HG03439 (cell line): Measurements from ENCODE around the gene TBC1D22A.

Experiments used
- ATAC-seq: cut with Tn5 transposase; IDR thresholded peaks from one replicate; pipeline ENCODE4 v1.9.1; 2021; ENCODE audit warnings: mild to moderate bottlenecking, moderate library complexity; ENCODE audit not compliant: unreplicated experiment

The TBC1D22A gene

GRCh38 chr22:46917771-46918101 lies 155.3 kb downstream of the TBC1D22A start:
- ATAC-seq, result no peak

- ATAC-seq, result no peak
Measured at GRCh38 chr22:46918197-46918596, 155.7 kb downstream of the TBC1D22A start.

GRCh38 chr22:46922037-46922436 lies 159.6 kb downstream of the TBC1D22A start:
- ATAC-seq, result no peak

- no peak for ATAC-seq
Measured at GRCh38 chr22:46923394-46923793, 160.9 kb downstream of the TBC1D22A start.

- no peak for ATAC-seq
Measured at GRCh38 chr22:46925818-46926217, 163.4 kb downstream of the TBC1D22A start.

GRCh38 chr22:46929046-46929709 lies 166.7 kb downstream of the TBC1D22A start:
- ATAC-seq, result no peak

- ATAC-seq, result no peak
Measured at GRCh38 chr22:46929710-46930204, 167.3 kb downstream of the TBC1D22A start.

GRCh38 chr22:46931414-46931813 lies 169.0 kb downstream of the TBC1D22A start:
- no peak for ATAC-seq

- no peak for ATAC-seq
Measured at GRCh38 chr22:46931881-46932280, 169.4 kb downstream of the TBC1D22A start.

GRCh38 chr22:46933040-46933930 lies 170.8 kb downstream of the TBC1D22A start:
- ATAC-seq, result no peak

GRCh38 chr22:46934172-46934745 lies 171.8 kb downstream of the TBC1D22A start:
- ATAC-seq, result no peak

- peak; percentile 74 for ATAC-seq
Measured at GRCh38 chr22:46934746-46935491, 172.5 kb downstream of the TBC1D22A start.

- no peak for ATAC-seq
Measured at GRCh38 chr22:46935506-46936377, 173.3 kb downstream of the TBC1D22A start.

- ATAC-seq, result no peak
Measured at GRCh38 chr22:46936378-46936903, 174.0 kb downstream of the TBC1D22A start.

GRCh38 chr22:46937185-46937584 lies 174.7 kb downstream of the TBC1D22A start:
- ATAC-seq, result no peak

- ATAC-seq, result no peak
Measured at GRCh38 chr22:46937939-46938338, 175.5 kb downstream of the TBC1D22A start.

GRCh38 chr22:46941968-46942798 lies 179.7 kb downstream of the TBC1D22A start:
- ATAC-seq, result no peak

GRCh38 chr22:46942799-46943785 lies 180.6 kb downstream of the TBC1D22A start:
- no peak for ATAC-seq
